SK-N-SH treated with all-trans-retinoic acid at 6 μM for 48 hours (cell line): ENCODE data around the gene EIF3A.

Source experiments
- ATAC-seq: fragments of 200-7000 bp; cut with Tn5 transposase; 3 replicates; pipeline ENCODE4 v1.9.1; 2020; ENCODE audit warnings: mild to moderate bottlenecking, moderate library complexity
- ARNTL ChIP-seq: fragments of 450-650 bp; formaldehyde crosslinking; IDR thresholded peaks from 2 replicates; pipeline ENCODE4 v1.5.0; 2020; ENCODE audit warnings: low read depth, mild to moderate bottlenecking, moderate library complexity, borderline replicate concordance
- BACH2 ChIP-seq: fragments of 250-450 bp; sonication (Bioruptor Pico); IDR thresholded peaks from 2 replicates; pipeline ENCODE4 v1.9.0; 2021; ENCODE audit warnings: mild to moderate bottlenecking, borderline replicate concordance
- CREB5 ChIP-seq: fragments of 250-450 bp; sonication (Bioruptor Pico); IDR thresholded peaks from 2 replicates; pipeline ENCODE4 v1.5.1; 2020; ENCODE audit warnings: low read depth, mild to moderate bottlenecking, moderate library complexity
- CSDC2 ChIP-seq: fragments of 250-450 bp; sonication (Bioruptor Pico); IDR thresholded peaks from 2 replicates; pipeline ENCODE4 v1.5.0; 2020; ENCODE audit warnings: mild to moderate bottlenecking, moderate library complexity
- ESRRG ChIP-seq: fragments of 250-450 bp; sonication (Bioruptor Pico); IDR thresholded peaks from 2 replicates; pipeline ENCODE4 v1.6.1; 2021; ENCODE audit warnings: mild to moderate bottlenecking
- GLIS3 ChIP-seq: fragments of 250-450 bp; sonication (Bioruptor Pico); IDR thresholded peaks from 2 replicates; pipeline ENCODE4 v1.5.0; 2020; ENCODE audit warnings: mild to moderate bottlenecking, moderate library complexity
- ISL1 ChIP-seq: fragments of 250-450 bp; sonication (Bioruptor Pico); IDR thresholded peaks from 2 replicates; pipeline ENCODE4 v2.1.2; 2022; ENCODE audit warnings: mild to moderate bottlenecking, moderate library complexity
- OSR1 ChIP-seq: fragments of 250-450 bp; sonication (Bioruptor Pico); IDR thresholded peaks from 2 replicates; pipeline ENCODE4 v1.8.0; 2022; ENCODE audit warnings: moderate library complexity, mild to moderate bottlenecking, inconsistent platforms
- POU6F1 ChIP-seq: fragments of 250-450 bp; sonication (Bioruptor Pico); IDR thresholded peaks from 2 replicates; pipeline ENCODE4 v1.8.0; 2021; ENCODE audit warnings: low read depth, mild to moderate bottlenecking, moderate library complexity, borderline replicate concordance
- PPARA ChIP-seq: fragments of 250-450 bp; sonication (Bioruptor Pico); IDR thresholded peaks from 2 replicates; pipeline ENCODE4 v1.5.0; 2020; ENCODE audit warnings: mild to moderate bottlenecking, borderline replicate concordance
- RARB ChIP-seq: fragments of 250-450 bp; sonication (Bioruptor Pico); IDR thresholded peaks from 2 replicates; pipeline ENCODE4 v1.8.0; 2021; ENCODE audit warnings: mild to moderate bottlenecking, moderate library complexity
- SNAI2 ChIP-seq: fragments of 250-450 bp; sonication (Bioruptor Pico); IDR thresholded peaks from 2 replicates; pipeline ENCODE4 v1.5.0; 2020; ENCODE audit warnings: mild to moderate bottlenecking, moderate library complexity
- TCF4 ChIP-seq: fragments of 250-450 bp; sonication (Bioruptor Pico); IDR thresholded peaks from 2 replicates; pipeline ENCODE4 v1.8.0; 2021; ENCODE audit warnings: mild to moderate bottlenecking, moderate library complexity, borderline replicate concordance
- TOX ChIP-seq: fragments of 250-450 bp; sonication (Bioruptor Pico); IDR thresholded peaks from 2 replicates; pipeline ENCODE4 v1.8.0; 2021; ENCODE audit warnings: mild to moderate bottlenecking, moderate library complexity, borderline replicate concordance
- TSHZ2 ChIP-seq: fragments of 250-450 bp; sonication (Bioruptor Pico); IDR thresholded peaks from 2 replicates; pipeline ENCODE4 v1.5.0; 2020; ENCODE audit warnings: mild to moderate bottlenecking, moderate library complexity
- ZFP3 ChIP-seq: fragments of 250-450 bp; sonication (Bioruptor Pico); IDR thresholded peaks from 2 replicates; pipeline ENCODE4 v1.5.0; 2020; ENCODE audit warnings: mild to moderate bottlenecking, moderate library complexity
- ZFP30 ChIP-seq: fragments of 450-650 bp; formaldehyde crosslinking; IDR thresholded peaks from 2 replicates; pipeline ENCODE4 v1.5.0; 2022; ENCODE audit warnings: mild to moderate bottlenecking, moderate library complexity
- ZNF565 ChIP-seq: fragments of 450-650 bp; formaldehyde crosslinking; conservative IDR thresholded peaks from 2 replicates; pipeline ENCODE4 v1.5.0; 2020; ENCODE audit warnings: low read depth, mild to moderate bottlenecking, moderate library complexity
- ZNF70 ChIP-seq: fragments of 450-650 bp; formaldehyde crosslinking; IDR thresholded peaks from 2 replicates; pipeline ENCODE4 v1.5.0; 2020; ENCODE audit warnings: mild to moderate bottlenecking, moderate library complexity
- ZNF8 ChIP-seq: fragments of 450-650 bp; formaldehyde crosslinking; IDR thresholded peaks from 2 replicates; pipeline ENCODE4 v1.5.0; 2020; ENCODE audit warnings: mild to moderate bottlenecking, moderate library complexity
- TF ChIP-seq, protein P1 (sequence below): fragments of 250-450 bp; sonication (Bioruptor Pico); IDR thresholded peaks from 2 replicates; pipeline ENCODE4 v1.8.0; 2020; ENCODE audit warnings: mild to moderate bottlenecking, moderate library complexity, borderline replicate concordance

The EIF3A gene

DNA sequence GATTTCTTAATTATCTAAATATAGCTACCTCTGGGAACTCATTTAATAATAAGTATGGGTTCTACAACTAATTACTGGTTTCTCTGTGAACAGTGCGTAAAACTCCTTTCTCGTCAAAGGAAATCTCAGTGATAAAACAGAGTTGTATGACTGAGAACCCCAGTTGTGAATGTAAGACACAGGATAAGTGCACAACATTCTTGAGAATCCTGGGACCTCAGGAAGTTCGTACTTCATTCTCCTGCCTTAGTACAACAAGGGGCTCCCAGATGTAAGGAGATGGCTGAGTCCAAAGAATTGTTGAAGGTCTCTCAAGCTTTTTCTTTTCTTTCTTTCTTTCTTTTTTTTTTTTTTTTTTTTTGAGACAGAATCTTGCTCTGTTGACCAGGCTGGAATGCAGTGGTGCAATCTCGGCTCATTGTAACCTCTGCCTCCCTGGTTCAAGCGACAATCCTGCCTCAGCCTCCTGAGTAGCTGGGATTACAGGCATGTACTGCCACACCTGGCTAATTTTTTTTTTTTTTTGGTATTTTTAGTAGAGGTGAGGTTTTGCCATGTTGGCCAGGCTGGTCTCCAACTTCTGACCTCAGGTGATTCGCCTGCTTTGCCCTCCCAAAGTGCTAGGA is 35.8 kb upstream of the EIF3A start:
- no peak for ATAC-seq
- no peak for TF ChIP-seq TCF4
- TF ChIP-seq, protein P1, sequence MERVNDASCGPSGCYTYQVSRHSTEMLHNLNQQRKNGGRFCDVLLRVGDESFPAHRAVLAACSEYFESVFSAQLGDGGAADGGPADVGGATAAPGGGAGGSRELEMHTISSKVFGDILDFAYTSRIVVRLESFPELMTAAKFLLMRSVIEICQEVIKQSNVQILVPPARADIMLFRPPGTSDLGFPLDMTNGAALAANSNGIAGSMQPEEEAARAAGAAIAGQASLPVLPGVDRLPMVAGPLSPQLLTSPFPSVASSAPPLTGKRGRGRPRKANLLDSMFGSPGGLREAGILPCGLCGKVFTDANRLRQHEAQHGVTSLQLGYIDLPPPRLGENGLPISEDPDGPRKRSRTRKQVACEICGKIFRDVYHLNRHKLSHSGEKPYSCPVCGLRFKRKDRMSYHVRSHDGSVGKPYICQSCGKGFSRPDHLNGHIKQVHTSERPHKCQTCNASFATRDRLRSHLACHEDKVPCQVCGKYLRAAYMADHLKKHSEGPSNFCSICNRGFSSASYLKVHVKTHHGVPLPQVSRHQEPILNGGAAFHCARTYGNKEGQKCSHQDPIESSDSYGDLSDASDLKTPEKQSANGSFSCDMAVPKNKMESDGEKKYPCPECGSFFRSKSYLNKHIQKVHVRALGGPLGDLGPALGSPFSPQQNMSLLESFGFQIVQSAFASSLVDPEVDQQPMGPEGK (CRISPR knock-in tag), result no peak
- no peak for TF ChIP-seq CREB5
- TF ChIP-seq GLIS3, result no peak
- TF ChIP-seq TOX (CRISPR knock-in tag), result no peak
- TF ChIP-seq ZFP30 (CRISPR knock-in tag), result no peak
- TF ChIP-seq ESRRG (CRISPR knock-in tag), result no peak
- TF ChIP-seq CSDC2 (CRISPR knock-in tag), result no peak
- no peak for TF ChIP-seq ARNTL (CRISPR knock-in tag)
- TF ChIP-seq SNAI2, result no peak
- no peak for TF ChIP-seq ZFP3 (CRISPR knock-in tag)
- no peak for TF ChIP-seq BACH2
- no peak for TF ChIP-seq POU6F1 (CRISPR knock-in tag)
- no peak for TF ChIP-seq PPARA
- TF ChIP-seq ZNF565 (CRISPR knock-in tag), result no peak
- TF ChIP-seq TSHZ2 (CRISPR knock-in tag), result no peak
- TF ChIP-seq ISL1 (CRISPR knock-in tag), result no peak
- TF ChIP-seq RARB (CRISPR knock-in tag), result no peak
- TF ChIP-seq OSR1 (CRISPR knock-in tag), result no peak

DNA sequence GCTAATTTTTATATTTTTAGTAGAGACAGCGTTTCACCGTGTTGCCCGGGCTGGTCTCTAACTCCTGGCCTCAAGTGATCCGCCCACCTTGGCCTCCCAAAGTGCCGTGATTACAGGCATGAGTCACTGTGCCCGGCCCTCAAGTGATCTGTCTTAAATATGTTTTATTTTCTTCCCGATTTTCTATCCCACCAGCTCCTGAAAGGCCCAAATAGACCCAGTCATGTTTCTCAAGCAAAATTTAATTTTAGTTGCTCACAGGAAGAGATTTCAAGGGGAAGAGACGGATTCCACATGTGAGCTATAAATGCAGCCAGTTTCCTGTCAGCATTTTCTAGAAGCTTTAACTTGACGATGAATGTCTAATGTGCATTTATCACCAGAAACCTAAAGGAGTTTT is 35.3 kb upstream of the EIF3A start:
- TF ChIP-seq ZNF565 (CRISPR knock-in tag) (no peak), ARNTL (CRISPR knock-in tag) (no peak), PPARA (no peak), ISL1 (CRISPR knock-in tag) (no peak), CREB5 (no peak), TOX (CRISPR knock-in tag) (no peak), ESRRG (CRISPR knock-in tag) (no peak), CSDC2 (CRISPR knock-in tag) (no peak), ZFP3 (CRISPR knock-in tag) (no peak), GLIS3 (no peak), ZNF8 (CRISPR knock-in tag) (no peak), OSR1 (CRISPR knock-in tag) (no peak), ZNF70 (CRISPR knock-in tag) (no peak), SNAI2 (no peak), TSHZ2 (CRISPR knock-in tag) (no peak)
- TF ChIP-seq, protein P1 (CRISPR knock-in tag), result no peak
- no peak for ATAC-seq
